Activated T-helper 1 cell treated with Interleukin-2 at 50 U/mL for 16 hours (primary cell): ENCODE measurements around the gene PEF1.
A peak's percentile ranks its signal among the peaks of the same experiment; 100 is the strongest.

ENCODE experiments used
- DNase-seq: peaks from one replicate; pipeline ENCODE4 v3.0.0-alpha.2; 2020; ENCODE audit warnings: low read depth

The PEF1 gene

DNA sequence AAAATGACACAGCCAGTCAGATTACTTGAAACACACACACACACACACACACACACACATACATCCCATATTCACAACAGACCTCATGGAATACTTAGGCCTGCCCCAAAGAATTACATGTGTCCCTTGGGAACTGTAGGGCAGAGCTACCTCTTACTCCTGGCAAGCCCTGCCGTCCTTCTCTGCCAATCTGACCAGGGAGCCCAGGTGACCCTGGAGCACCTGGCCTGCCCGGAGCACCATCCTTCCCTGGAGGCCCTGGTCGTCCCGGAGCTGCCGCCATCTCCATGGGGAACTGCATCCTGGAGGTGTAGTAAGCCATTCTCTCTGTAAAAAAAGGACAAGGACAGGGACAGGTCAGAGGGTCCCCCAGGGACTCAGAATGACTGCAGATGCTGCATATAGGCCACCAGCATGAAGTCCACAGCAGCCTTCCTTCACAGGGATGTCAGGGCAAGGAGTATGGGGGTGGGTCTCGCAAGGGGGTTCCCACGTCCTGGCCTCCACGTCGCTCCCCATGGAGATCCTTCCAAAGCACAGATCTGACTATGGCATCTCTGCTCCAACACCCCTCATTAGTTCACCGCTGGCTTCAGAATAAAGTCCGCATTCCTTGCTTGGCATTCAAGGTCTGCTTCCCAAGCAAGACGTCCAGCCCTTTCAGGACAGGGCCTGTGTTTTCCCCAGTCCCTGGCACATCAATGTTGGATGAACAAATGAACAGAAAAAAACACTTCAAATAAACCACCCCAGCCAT, 9.2 kb upstream of the PEF1 start:
- no peak for DNase-seq

GRCh38 chr1:31652891-31653499, 8.3 kb upstream of the PEF1 start:
- no peak for DNase-seq

- DNase-seq, result no peak
Observed at GRCh38 chr1:31651766-31652165, 7.1 kb upstream of the PEF1 start.

- no peak for DNase-seq
Observed at GRCh38 chr1:31651089-31651420, 6.4 kb upstream of the PEF1 start.

GRCh38 chr1:31650161-31651088, 5.7 kb upstream of the PEF1 start:
- DNase-seq, result no peak

DNA sequence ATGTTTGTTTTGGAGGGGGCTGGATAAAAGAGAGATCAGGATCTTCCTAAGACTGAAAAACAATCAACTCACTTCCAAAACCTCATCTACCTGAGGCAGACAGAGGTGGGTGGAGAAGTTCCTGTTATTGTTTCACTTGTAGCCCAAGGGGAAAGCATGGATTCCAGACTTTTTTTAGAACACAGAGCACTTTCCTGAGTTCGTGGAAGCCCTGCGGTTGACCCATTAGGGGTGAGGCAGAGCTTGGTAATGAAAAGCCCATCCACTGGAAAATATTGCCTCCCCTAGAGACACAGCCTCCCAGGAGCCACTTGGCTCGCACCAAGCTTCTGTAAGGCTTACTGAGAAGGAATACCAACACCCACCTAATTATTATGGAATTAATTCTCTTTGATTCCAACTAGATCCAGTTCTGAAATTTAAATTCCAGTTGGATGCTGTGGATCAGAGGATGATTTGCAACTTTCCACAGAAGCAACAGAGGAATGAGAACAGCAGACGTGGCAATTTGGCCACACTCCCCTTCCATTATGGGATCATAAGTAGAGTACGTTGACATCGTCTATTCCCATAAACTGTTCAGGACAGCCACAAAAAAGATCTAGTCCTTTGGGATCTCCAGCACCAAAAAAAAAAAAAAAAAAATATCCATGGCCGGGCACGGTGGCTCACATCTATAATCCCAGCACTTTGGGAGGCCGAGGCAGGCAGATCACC, 4.1 kb upstream of the PEF1 start:
- DNase-seq, result no peak

DNA sequence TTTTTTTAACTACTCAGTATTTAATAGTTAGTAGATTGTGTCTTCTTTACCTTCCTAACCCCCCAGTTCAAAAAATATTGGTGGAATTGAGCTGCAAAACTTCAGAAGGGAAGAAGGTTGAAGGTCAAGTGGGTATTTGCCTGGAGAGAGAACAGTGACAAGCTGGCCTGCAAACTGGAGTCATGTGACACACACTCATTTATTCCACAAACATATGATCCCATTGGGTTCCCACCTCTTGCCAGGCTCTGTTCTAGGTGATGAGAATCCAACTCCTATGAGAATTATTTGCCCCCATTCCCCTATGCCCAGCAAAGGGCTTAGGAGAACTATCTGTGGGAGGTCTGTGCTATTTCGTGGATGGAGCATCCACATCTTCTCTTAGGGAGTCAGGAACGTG, 3.5 kb upstream of the PEF1 start:
- DNase-seq, result no peak

- no peak for DNase-seq
Observed at GRCh38 chr1:31647106-31647505, 2.4 kb upstream of the PEF1 start.

GRCh38 chr1:31646259-31646960, 1.7 kb upstream of the PEF1 start:
- no peak for DNase-seq

DNA sequence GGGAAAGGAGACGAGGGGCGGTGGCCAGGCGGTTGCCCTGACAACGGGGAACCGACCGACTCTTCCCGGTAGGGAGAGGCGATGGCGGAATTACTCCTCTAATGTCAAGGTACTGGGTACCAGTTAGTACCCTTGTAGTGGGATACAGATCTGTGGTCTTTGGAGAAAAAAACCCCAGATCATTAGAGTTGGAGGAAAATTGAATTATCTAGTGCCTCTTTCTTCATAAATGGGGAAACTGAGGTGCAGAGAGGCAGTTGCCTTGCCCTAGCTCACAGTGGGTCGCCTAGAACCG, 545 bp upstream of the PEF1 start:
- DNase-seq, result no peak

- peak; percentile 24 for DNase-seq
Observed at GRCh38 chr1:31643976-31644559, 608 bp downstream of the PEF1 start.

DNA sequence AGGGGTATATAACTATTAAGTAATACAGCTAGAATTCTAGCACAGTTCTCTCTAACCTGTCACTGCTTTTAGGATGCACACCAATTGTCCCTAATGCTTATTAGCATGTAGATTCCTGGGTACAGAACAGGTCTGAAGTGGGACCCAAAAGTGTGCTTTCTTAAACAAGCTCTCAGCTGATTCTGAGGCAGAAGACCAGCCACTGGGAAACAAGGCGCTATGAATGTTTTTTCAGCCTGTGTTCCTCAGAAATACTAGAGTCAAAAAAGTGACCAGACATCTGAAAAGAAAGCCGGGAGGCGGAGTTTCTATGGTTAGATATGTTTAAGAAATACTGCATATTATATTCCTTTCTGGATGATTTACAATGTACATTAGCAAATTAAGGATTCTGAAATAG, 1.8 kb downstream of the PEF1 start:
- DNase-seq, result no peak

DNA sequence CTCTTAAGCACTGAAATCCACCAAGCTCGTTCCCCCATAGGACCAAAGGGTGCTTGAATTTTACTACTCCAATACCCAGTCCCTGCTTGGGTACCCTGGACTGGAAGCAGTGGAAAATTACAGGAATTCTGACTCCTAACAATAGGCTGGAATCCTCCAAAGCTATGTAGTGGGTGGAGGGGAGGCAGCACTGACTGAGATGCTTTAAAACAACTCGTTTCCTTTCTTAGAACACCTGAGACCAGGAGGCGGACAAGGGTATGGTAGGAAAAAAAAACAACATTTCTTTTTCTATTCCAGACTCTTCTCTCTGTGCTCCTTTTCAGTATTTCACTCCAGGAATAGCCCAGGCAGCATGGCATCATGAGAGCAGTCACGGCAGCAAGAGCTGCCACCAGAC, 2.3 kb downstream of the PEF1 start:
- DNase-seq, result no peak

- DNase-seq, result no peak
Observed at GRCh38 chr1:31640964-31641363, 3.7 kb downstream of the PEF1 start.

GRCh38 chr1:31640179-31640578, 4.5 kb downstream of the PEF1 start:
- DNase-seq, result no peak

GRCh38 chr1:31639543-31639942, 5.1 kb downstream of the PEF1 start:
- no peak for DNase-seq

DNA sequence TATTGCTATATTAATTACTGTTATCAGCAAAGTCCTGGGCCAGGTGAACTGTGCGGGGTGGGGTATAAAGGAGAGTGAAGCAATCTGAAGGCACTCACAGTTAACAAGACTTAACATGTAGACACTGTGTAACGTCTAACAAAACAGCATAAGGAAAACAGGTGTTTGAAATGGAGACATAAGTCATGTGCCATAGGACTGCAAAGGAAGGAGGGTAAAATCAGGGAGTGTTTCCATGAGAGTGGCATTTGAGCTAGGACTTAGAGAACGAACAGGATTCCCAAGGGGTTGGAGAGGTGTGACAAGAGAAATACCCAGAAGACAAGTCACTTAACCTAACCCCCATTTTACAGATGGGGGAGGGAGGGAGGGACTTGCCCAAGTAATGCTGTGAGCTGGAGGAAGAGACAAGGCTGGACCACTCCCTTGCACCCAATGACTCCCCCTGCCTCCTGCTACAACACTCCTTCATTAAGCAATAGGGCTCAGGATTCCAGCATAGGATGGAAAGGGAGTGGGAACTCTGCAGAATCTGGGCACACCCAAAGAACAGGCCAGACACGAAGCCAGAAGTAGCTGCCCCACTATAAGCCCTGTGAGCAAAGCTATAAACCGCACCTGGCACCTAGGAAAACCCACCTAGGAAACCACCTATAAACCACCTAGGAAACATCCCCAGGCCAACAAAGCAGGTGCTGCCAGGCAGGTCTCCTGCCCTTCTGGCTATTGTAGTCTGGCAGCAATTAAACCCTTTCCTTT, 6.6 kb downstream of the PEF1 start:
- no peak for DNase-seq

DNA sequence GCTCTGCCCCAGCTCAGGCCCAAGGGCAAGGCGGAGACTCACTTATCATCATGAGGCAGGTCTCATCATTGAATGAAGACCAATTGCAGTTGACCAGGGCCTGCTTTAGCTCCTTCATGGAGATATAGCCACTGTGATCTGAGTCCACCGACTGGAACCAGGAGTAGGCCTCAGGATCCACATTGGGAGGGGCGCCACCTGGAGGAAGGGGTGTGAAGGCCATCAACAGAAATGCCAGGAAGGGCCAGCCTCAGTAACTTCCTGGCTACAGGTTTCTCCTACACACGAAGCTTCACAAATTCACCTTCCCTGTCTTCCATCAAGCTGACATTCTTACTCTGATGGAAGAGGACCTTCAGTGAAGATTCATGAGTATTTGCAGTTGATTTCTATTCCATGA, 11.6 kb downstream of the PEF1 start:
- DNase-seq, result no peak

- DNase-seq, result no peak
Observed at GRCh38 chr1:31632649-31633048, 12.0 kb downstream of the PEF1 start.

- no peak for DNase-seq
Observed at GRCh38 chr1:31628931-31629556, 15.6 kb downstream of the PEF1 start.
